Stimulated activated naive CD8-positive, alpha-beta T cell treated with anti-CD3 and anti-CD28 coated beads, Interleukin-15, Interleukin-2, amounts not matched to agents 100 ng/mL and 50 ng/mL, for 24 hours (primary cell): ENCODE results near the gene CYSLTR1.

ENCODE experiments used
- H3K27ac Mint-ChIP-seq: one replicate; pipeline ENCODE4 v1.8.0; 2021; ENCODE audit warnings: mild to moderate bottlenecking, mixed read lengths
- H3K27me3 Mint-ChIP-seq: one replicate; pipeline ENCODE4 v1.8.0; 2021; ENCODE audit warnings: mixed read lengths
- H3K36me3 Mint-ChIP-seq: one replicate; pipeline ENCODE4 v1.8.0; 2021; ENCODE audit warnings: low read depth, mixed read lengths
- H3K4me1 Mint-ChIP-seq: one replicate; pipeline ENCODE4 v1.8.0; 2021; ENCODE audit warnings: low read depth, mixed read lengths
- H3K4me3 Mint-ChIP-seq: one replicate; pipeline ENCODE4 v1.8.0; 2021; ENCODE audit warnings: mild to moderate bottlenecking, mixed read lengths
- H3K9me3 Mint-ChIP-seq: one replicate; pipeline ENCODE4 v1.8.0; 2021; ENCODE audit warnings: mixed read lengths

Gene CYSLTR1

GRCh38 chrX:78327370-78328086 is at the start of gene CYSLTR1:
TSS of gene CYSLTR1 (minus strand) at chrX:78327611. CDS start at chrX:78273746, 53,865 bp downstream.
- Mint-ChIP-seq H3K4me1 (peaks cover 61% of the 10 kb centered on the region), H3K9me3 (no peaks in the 10 kb centered on the region), H3K36me3 (no peaks in the 10 kb centered on the region), H3K4me3 (peak within 1 kb of the TSS; percentile 78), H3K27ac (peak within 1 kb of the TSS; percentile 68), H3K27me3 (no peaks in the 10 kb centered on the region)

GRCh38 chrX:78377186-78377585 is 49.8 kb upstream of the CYSLTR1 start:
- peaks cover 16% of the 10 kb centered on the region for H3K9me3 Mint-ChIP-seq
- peaks cover 8% of the 10 kb centered on the region for H3K36me3 Mint-ChIP-seq
- no peak overlapping the region for H3K4me3 Mint-ChIP-seq
- no peak overlapping the region for H3K27ac Mint-ChIP-seq
- H3K27me3 Mint-ChIP-seq = no peaks in the 10 kb centered on the region
- peaks cover 25% of the 10 kb centered on the region for H3K4me1 Mint-ChIP-seq

- no peak overlapping the region for H3K4me3 Mint-ChIP-seq
- H3K9me3 Mint-ChIP-seq = peaks cover 18% of the 10 kb centered on the region
- peaks cover 25% of the 10 kb centered on the region for H3K4me1 Mint-ChIP-seq
- peaks cover 8% of the 10 kb centered on the region for H3K36me3 Mint-ChIP-seq
- H3K27me3 Mint-ChIP-seq = no peaks in the 10 kb centered on the region
- H3K27ac Mint-ChIP-seq = no peak overlapping the region
Measured at GRCh38 chrX:78375894-78376293, 48.5 kb upstream of the CYSLTR1 start.

- H3K4me3 Mint-ChIP-seq = no peak overlapping the region
- H3K9me3 Mint-ChIP-seq = peaks cover 8% of the 10 kb centered on the region
- no peaks in the 10 kb centered on the region for H3K27me3 Mint-ChIP-seq
- no peaks in the 10 kb centered on the region for H3K36me3 Mint-ChIP-seq
- no peaks in the 10 kb centered on the region for H3K4me1 Mint-ChIP-seq
- H3K27ac Mint-ChIP-seq = no peak overlapping the region
Measured at GRCh38 chrX:78366576-78366975, 39.2 kb upstream of the CYSLTR1 start.

- Mint-ChIP-seq H3K27me3 (no peaks in the 10 kb centered on the region), H3K4me3 (no peak overlapping the region), H3K9me3 (peaks cover 3% of the 10 kb centered on the region), H3K27ac (no peak overlapping the region), H3K36me3 (no peaks in the 10 kb centered on the region), H3K4me1 (no peaks in the 10 kb centered on the region)
Measured at GRCh38 chrX:78357342-78358055, 30.1 kb upstream of the CYSLTR1 start.

- Mint-ChIP-seq H3K27ac (no peak overlapping the region), H3K4me3 (no peak overlapping the region), H3K36me3 (no peaks in the 10 kb centered on the region), H3K27me3 (no peaks in the 10 kb centered on the region), H3K4me1 (peaks cover 55% of the 10 kb centered on the region), H3K9me3 (peaks cover 3% of the 10 kb centered on the region)
Measured at GRCh38 chrX:78333521-78333920, 6.1 kb upstream of the CYSLTR1 start.

- Mint-ChIP-seq H3K36me3 (no peaks in the 10 kb centered on the region), H3K27me3 (no peaks in the 10 kb centered on the region), H3K4me3 (no peak overlapping the region), H3K4me1 (peaks cover 69% of the 10 kb centered on the region), H3K27ac (peak overlapping the region; percentile 28), H3K9me3 (peaks cover 3% of the 10 kb centered on the region)
Measured at GRCh38 chrX:78331708-78332107, 4.3 kb upstream of the CYSLTR1 start.

- Mint-ChIP-seq H3K4me1 (peaks cover 69% of the 10 kb centered on the region), H3K36me3 (no peaks in the 10 kb centered on the region), H3K9me3 (no peaks in the 10 kb centered on the region), H3K27ac (no peak overlapping the region), H3K27me3 (no peaks in the 10 kb centered on the region), H3K4me3 (no peak overlapping the region)
Measured at GRCh38 chrX:78330540-78330939, 3.1 kb upstream of the CYSLTR1 start.

- H3K27ac Mint-ChIP-seq = no peak overlapping the region
Measured at GRCh38 chrX:78330068-78330467, 2.7 kb upstream of the CYSLTR1 start.

GRCh38 chrX:78329486-78329885 is 2.1 kb upstream of the CYSLTR1 start:
- Mint-ChIP-seq H3K4me1 (peaks cover 61% of the 10 kb centered on the region), H3K9me3 (no peaks in the 10 kb centered on the region), H3K27ac (peak overlapping the region; percentile 86), H3K4me3 (peak overlapping the region; percentile 47), H3K36me3 (no peaks in the 10 kb centered on the region), H3K27me3 (no peaks in the 10 kb centered on the region)

More at GRCh38 chrX:78330068-78330467, 2.7 kb upstream of the CYSLTR1 start:
- Mint-ChIP-seq H3K27me3 (no peaks in the 10 kb centered on the region), H3K9me3 (no peaks in the 10 kb centered on the region), H3K36me3 (no peaks in the 10 kb centered on the region), H3K4me1 (peaks cover 66% of the 10 kb centered on the region), H3K4me3 (peak overlapping the region; percentile 47)

- no peaks in the 10 kb centered on the region for H3K27me3 Mint-ChIP-seq
- peaks cover 66% of the 10 kb centered on the region for H3K4me1 Mint-ChIP-seq
- no peaks in the 10 kb centered on the region for H3K36me3 Mint-ChIP-seq
- no peak overlapping the region for H3K27ac Mint-ChIP-seq
- H3K4me3 Mint-ChIP-seq = peak overlapping the region; percentile 78
- no peaks in the 10 kb centered on the region for H3K9me3 Mint-ChIP-seq
Measured at GRCh38 chrX:78326401-78326800, 1.0 kb downstream of the CYSLTR1 start.

- Mint-ChIP-seq H3K27me3 (no peaks in the 10 kb centered on the region), H3K9me3 (no peaks in the 10 kb centered on the region), H3K27ac (no peak overlapping the region), H3K4me3 (peak overlapping the region; percentile 32), H3K36me3 (peaks cover 5% of the 10 kb centered on the region), H3K4me1 (peaks cover 41% of the 10 kb centered on the region)
Measured at GRCh38 chrX:78322863-78323262, 4.5 kb downstream of the CYSLTR1 start.

- no peaks in the 10 kb centered on the region for H3K9me3 Mint-ChIP-seq
- H3K27me3 Mint-ChIP-seq = no peaks in the 10 kb centered on the region
- H3K27ac Mint-ChIP-seq = peak overlapping the region; percentile 45
- H3K4me3 Mint-ChIP-seq = no peak overlapping the region
- H3K36me3 Mint-ChIP-seq = peaks cover 5% of the 10 kb centered on the region
- peaks cover 33% of the 10 kb centered on the region for H3K4me1 Mint-ChIP-seq
Measured at GRCh38 chrX:78321809-78322208, 5.6 kb downstream of the CYSLTR1 start.

GRCh38 chrX:78316265-78316664 is 11.1 kb downstream of the CYSLTR1 start:
- no peak overlapping the region for H3K27ac Mint-ChIP-seq
- H3K36me3 Mint-ChIP-seq = peaks cover 5% of the 10 kb centered on the region
- H3K4me3 Mint-ChIP-seq = no peak overlapping the region
- H3K27me3 Mint-ChIP-seq = no peaks in the 10 kb centered on the region
- H3K4me1 Mint-ChIP-seq = peaks cover 37% of the 10 kb centered on the region
- no peaks in the 10 kb centered on the region for H3K9me3 Mint-ChIP-seq

- peaks cover under 1% of the 10 kb centered on the region for H3K36me3 Mint-ChIP-seq
- no peaks in the 10 kb centered on the region for H3K27me3 Mint-ChIP-seq
- H3K27ac Mint-ChIP-seq = no peak overlapping the region
- peaks cover 37% of the 10 kb centered on the region for H3K4me1 Mint-ChIP-seq
- peaks cover 1% of the 10 kb centered on the region for H3K9me3 Mint-ChIP-seq
- no peak overlapping the region for H3K4me3 Mint-ChIP-seq
Measured at GRCh38 chrX:78315745-78316144, 11.7 kb downstream of the CYSLTR1 start.
